SHP77 (cell line): ENCODE data around the gene KREMEN2.

Experiments used
- DNase-seq, 2 experiments: peaks; one replicate each; lab custom pipeline; 2025; lab: John Stamatoyannopoulos, UW

The KREMEN2 gene

DNA sequence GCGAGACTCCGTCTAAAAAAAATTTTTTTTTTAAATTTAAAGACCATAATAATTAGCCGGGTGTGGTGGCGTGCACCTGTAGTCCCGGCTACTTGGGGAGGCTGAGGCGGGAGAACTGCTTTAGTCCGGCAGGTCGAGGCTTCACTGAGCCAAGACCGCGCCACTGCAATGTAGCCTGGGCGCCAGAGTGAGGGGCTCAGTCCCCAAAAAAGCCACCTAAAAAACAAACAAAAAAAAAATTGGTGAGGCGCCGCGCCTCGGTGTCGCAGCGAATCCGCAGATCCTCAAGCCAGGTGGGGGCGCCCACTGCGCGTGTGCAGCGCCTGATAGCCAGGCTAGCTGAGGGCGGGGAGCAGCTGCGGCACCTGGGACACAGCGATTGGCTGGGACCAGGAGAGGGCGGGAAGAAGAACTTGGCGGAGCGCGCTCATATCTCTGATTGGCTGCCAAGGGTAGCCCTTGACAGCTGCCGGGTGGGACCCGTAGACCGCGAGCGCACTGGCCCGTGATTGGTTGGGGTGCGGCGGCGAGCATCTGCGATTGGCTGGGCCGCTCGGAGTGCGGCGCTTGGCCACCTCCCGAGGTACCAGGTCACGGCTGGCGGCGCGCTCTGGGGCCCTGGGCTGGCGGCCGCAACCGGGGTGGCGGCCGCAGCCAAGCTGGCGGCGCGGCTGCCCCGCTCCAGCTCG, 39.7 kb downstream of the KREMEN2 start:
- peak; percentile 97 to 98 for DNase-seq

DNA sequence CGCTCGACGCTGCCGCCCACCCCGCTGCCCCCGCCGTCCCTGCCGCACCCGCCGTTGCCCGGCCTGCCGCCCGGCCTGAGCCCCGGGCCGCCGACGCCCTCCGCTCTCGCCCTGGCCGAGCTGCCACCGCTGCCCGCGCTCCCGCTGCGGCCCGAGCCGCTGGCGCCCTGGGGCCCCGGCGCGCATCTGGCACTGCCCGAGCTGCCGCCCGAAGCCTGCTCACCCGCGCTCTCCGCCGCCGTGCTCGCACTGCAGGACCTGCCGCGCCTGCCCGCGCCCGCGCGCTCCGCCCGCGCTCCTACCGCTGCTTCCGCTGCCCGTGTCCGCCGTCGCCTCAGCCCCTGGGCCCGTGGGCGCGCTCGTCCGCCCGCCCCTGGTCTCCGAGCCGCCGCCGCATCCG, 40.2 kb downstream of the KREMEN2 start:
- no peak for DNase-seq

DNA sequence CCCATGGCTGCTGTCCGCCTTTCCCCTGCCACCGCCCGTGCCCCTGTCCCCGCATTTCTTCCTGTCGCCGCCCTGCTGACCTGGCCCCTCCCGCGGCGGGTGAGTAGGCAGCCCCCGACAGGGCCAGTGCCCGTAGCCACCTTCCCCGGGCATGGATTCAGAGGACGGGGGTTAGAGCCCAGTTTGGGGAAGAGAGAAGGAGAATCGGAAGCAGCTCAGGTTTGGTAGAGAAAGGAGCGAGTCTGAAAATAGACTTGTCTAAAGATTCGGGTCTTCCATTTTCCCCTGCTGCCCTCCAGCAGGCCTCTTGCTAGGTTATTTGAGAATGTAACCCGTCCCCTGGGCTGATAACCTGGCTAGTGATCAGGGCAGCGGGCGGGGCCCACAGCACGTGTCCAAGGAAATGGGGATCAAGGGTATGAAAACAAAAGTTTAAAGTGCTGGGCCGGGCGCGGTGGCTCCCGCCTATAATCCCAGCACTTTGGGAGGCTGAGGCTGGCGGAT, 40.8 kb downstream of the KREMEN2 start:
- no peak for DNase-seq

DNA sequence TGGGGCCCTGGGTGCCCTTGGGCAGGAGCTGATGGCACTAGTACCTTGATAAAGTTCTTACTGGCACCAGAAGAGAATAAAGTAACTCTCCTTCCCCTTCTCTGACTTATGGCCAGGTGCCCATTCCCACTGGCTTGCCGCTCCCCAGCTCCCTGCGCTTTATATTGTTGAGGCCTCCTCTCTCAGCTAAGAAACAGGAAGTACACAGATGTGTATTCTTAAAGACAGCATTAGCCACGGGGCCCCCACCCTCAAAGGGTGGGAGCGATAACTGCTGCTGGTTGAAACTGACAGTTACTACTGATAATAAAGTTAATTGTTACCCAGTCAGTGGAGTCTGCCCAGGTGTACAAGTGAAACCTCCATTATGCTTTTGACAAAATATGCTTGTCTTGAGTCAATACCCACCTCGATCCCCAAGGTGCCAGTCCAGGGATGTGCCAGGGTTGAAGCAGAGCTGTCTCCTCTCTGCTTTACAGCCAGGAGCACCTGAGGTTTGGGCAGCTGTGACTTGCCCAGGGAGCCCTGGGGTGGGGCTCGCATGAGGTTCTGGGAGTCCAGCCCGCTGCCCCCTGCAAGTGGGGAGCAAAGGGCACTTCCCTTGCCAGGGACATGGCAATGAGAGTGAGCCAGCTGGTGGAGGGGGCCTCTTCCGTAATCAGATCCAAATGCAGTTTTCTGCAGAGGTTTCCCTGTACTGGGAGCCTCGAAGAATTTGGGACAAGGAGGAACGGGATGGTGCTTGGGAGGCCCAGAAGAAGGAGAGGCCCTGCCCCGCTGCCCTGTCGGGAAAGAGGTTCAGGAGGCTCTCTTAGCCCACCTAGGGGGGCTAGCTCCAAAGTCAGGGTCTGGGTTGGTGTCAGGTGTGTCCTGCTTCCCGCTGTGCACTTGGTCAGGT, 43.2 kb downstream of the KREMEN2 start:
- DNase-seq: no peak

DNA sequence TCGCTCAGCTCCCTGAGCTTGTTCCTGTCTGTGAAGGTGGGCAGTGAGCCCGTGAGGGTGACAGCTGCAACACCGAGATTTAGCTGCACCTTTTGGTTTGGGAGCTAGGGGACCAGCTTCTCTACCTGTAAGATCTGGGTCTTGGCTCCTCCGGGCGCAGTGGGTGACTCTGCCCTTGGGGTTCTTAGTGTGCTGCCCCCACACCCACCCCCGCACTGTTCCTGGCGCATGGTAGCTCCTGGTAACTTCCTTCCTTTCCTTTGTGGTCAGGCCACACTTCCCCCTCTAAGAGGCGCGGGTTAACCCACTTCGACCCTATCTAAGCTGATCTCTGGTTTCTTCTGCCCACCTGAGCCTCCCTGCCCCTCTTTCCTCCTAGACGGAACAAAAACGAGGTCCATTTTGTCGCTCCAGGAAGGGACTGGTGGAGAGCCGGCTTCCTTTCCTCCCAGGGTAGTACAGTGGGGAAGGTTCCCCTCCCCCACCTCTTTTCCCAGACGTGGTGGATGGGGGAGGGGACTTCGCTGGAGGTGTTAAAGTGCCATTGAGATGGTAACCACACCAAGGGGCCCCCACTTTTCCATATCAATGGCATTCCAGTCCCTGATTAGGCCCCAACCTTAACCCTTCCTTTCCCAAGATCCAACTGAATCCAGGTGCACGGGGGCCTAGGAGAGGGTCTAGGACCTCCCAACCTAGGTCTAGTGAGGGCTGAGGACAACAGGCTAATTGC, 44.0 kb downstream of the KREMEN2 start:
- DNase-seq: no peak

- DNase-seq: no peak
These were observed 44.6 kb downstream of the KREMEN2 start for GRCh38 chr16:3008690-3009037.

DNA sequence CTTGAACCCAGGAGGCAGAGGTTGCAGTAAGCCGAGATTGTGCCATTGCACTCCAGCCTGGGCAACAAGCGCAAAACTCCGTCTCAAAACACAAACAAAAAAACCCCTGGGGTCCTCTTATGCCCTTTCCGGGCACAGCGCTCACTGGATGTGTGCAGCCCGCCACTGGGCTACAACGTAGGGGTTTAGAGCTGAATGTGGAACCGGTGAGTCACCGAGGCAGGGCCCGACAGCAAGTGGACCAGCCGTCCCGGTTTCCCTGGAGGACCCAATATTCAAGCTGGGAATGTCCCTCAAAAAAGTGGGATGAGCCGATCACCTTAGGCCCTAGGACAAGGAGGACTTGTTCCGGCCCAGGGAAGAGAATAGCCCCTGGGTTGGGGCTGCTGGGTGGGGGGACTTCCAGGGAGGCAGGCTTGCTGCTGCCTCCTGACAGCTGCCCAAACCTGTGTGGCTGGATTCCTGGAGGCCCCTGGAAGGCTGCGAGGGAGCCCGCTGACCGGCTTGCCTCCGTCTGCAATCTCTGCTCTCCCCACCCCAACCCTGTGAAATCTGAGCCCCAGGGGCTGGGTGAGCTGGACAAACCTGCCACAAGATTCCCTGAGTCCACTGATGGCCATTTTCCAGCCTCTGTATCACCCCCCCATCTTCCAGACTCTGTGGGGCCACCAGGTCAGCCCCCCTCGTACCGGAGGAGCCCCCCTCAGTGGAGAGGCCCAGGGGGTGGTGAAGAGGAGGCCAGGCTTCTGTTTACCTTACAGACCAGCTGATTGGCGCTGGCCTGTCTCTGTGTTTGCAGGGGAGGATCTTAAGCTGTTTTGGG, 45.7 kb downstream of the KREMEN2 start:
- no peak for DNase-seq

GRCh38 chr16:3010510-3010909, 46.4 kb downstream of the KREMEN2 start:
- DNase-seq: no peak

DNA sequence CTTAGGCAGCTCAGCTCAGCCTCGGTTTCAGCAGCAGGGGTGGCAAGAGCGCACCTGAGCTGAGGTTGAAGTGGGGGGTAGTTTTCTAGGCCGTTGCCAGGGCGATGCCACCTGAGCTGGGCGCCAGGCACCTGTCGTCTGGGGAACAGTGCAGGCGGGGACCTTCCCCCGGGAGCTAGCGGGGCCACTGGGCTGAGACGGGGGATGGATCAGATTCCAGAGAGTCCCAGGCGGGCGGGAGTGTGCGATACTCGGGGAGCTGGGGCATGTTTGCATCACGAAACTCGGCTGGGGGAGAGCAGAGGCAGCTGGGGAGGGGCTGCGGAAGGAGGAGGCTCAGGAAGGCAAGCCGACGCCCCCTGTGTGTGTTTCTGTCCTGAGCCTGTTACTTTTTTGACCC, 48.2 kb downstream of the KREMEN2 start:
- DNase-seq: no peak

GRCh38 chr16:3012828-3013420, 48.8 kb downstream of the KREMEN2 start, which contains the start of gene CLDN9:
Gene CLDN9 (plus strand): TSS chr16:3012923. CDS start chr16:3013363, 440 bp downstream.
- no peak for DNase-seq

GRCh38 chr16:3013491-3013951, 49.4 kb downstream of the KREMEN2 start:
- no peak for DNase-seq

DNA sequence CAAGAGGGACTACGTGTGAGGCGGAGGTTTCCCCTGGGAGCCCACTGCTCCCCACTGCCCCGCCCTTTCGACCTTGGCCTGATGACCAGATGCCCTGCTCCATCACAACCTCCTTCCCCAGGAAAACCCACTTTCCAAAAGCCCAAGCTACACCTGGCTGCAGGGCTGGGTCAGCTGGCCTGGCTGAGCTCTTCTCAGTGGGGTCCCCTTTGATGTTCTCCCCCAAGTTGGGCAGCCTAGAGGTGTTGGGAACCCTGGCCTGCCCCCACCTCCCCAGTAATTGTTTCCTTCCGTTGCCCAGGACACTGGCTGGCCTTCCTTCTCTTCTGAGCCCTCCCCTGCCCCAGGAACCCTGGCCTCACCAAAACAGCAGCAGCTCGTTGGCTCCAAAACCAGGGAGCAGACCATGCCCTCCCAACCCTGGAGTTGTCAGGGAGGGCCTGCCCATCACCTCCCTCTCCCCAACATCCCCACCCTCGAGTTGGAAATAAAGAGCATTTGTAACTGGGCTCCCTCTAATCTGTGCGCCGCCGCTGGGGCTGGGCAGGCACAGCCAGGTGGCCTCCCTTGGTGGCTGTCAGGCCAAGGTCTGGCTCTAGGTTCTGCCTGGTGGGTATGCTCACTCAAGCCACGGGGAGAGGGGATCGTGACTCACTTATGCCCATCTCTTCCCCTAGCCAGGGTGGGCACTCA, 50.1 kb downstream of the KREMEN2 start:
- DNase-seq: no peak

GRCh38 chr16:3014971-3015370, 50.9 kb downstream of the KREMEN2 start:
- DNase-seq: no peak

DNA sequence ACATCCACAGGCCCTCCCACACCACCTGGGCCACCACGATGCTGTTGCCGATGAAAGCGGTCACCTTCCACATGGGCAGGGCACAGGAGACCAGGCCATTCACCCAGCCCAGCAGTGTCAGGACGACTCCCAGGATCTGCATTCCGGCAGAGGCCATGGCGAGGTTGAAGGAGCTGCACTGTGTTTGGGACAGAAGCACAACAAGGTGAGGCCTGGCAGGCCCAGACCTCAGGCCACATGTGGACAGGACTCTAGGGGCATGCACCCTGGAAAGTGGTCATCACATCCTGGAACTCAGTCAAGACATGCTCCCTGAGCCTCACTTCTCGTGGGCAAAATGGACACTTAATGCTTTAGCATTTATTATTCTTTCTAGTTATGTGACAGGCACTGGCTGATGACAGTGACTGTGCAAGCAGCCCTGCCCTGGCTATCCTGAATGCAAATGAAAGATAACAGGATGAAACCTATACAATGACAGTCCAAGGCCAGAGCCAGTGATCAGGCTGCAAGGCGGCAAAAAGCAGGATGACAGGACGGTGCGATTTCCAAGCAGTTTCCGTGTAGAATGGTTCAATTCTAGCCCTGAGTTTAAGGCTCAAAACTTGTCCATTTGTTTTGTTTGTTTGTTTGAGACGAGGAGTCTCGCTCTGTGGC, 51.9 kb downstream of the KREMEN2 start:
- DNase-seq: no peak

DNA sequence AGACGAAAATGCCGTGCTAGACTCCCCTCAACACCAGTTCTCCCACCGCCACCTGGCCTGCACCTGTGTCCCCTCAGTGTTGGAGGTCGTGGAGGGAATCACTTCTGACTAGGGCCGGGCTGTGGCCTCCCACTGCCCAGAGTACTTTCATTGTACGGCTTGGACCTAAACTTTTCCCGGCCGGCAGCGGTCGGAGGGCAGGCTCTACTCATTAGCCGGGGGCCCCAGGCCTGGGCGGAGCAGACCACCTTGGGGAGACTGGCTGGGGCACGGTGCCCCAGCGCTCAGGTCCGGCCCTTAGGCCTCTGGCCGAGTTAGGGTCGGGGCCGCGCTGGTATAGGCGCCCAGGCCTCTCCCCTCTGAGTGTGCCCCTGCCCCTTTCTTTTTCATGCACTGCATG, 53.3 kb downstream of the KREMEN2 start:
- no peak for DNase-seq
